Neural cell (in vitro differentiated cells): ENCODE data around the gene FBXW2.

Experiments
- EZH2 ChIP-seq: fragments of 200-600, 300-800 bp; shearing (Covaris generic), sonication (generic); IDR thresholded peaks from 2 replicates; pipeline ENCODE4 v1.6.1; 2014; ENCODE audit warnings: antibody characterized with exemption, low read length, borderline replicate concordance, mild to moderate bottlenecking; ENCODE audit not compliant: insufficient read depth, poor library complexity, severe bottlenecking
- POLR2AphosphoS5 ChIP-seq: IDR thresholded peaks from 2 replicates; pipeline ENCODE4 v1.6.1; 2012
- TF ChIP-seq, protein P1 (sequence below): fragments of 450-650 bp; IDR thresholded peaks from 2 replicates; pipeline ENCODE4 v1.5.1; 2014; ENCODE audit warnings: antibody characterized with exemption, mild to moderate bottlenecking, moderate library complexity; ENCODE audit not compliant: poor library complexity, severe bottlenecking

DNA sequence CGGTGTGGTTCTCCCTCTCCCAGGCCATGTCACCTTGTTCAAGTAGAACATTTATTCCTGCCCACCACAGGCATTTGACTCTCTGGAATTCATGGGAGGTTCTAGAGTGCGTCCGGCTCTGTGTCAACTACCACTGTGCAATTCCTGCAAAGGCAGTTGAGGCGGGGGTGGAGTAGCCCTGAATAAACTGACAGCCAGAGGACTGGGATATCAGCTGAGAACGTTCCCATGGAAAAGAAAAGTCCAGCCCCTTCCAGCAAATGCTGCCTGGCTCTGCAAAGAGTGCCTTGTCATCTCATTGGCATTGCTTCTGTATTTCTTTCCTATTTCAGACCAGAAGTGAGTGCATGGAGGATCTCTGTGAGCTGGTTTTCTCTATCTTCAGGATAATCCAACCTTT is 60.0 kb downstream of the FBXW2 start:
- TF ChIP-seq EZH2 (no peak), POLR2AphosphoS5 (no peak)
- TF ChIP-seq, protein P1, sequence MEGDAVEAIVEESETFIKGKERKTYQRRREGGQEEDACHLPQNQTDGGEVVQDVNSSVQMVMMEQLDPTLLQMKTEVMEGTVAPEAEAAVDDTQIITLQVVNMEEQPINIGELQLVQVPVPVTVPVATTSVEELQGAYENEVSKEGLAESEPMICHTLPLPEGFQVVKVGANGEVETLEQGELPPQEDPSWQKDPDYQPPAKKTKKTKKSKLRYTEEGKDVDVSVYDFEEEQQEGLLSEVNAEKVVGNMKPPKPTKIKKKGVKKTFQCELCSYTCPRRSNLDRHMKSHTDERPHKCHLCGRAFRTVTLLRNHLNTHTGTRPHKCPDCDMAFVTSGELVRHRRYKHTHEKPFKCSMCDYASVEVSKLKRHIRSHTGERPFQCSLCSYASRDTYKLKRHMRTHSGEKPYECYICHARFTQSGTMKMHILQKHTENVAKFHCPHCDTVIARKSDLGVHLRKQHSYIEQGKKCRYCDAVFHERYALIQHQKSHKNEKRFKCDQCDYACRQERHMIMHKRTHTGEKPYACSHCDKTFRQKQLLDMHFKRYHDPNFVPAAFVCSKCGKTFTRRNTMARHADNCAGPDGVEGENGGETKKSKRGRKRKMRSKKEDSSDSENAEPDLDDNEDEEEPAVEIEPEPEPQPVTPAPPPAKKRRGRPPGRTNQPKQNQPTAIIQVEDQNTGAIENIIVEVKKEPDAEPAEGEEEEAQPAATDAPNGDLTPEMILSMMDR: no peak
